ENCODE measurements around the gene F10. TPM values are rescaled to one million over a fixed set of nuclear protein-coding genes. Genes with fewer than 3 reads are reported as not detected.

The F10 gene
- total RNA-seq, 6 donors from 2014 or later = 5.3 to 25.0 (median 8.8) TPM

GRCh38 chr13:113184568-113185440 lies 62.2 kb downstream of the F10 start:
- Histone ChIP-seq H3K9me3 (no peaks in the 10 kb centered on the region), H3K27me3 (no peaks in the 10 kb centered on the region), H3K36me3 (peaks cover 3 to 65% (median 48%) of the 10 kb centered on the region in 4 donors), H3K4me1 (peaks cover 0 to 10% (median 0%) of the 10 kb centered on the region in 4 donors), H3K4me3 (no peak overlapping the region), H3K27ac (no peak overlapping the region)
- whole genome bisulfite sequencing, 2 donors = 87 to 88% methylated on average over 17 to 22 of the region's 22 CpGs
- TF ChIP-seq POLR2AphosphoS5 (IDR thresholded peaks at IDR 0.05) (no peak), POLR2A (IDR thresholded peaks at IDR 0.05) (no peak), EP300 (IDR thresholded peaks at IDR 0.05) (no peak), CTCF (IDR thresholded peaks at IDR 0.05) (no peak)
- peak in 1 of 2 donors; percentile 59 for DNase-seq
- no peak for ATAC-seq (ENCODE audit: low FRiP score in 2 of 2)

- 72 to 76% methylated on average over 12 to 13 of the region's 13 CpGs for WGBS, 2 donors
- H3K27ac ChIP-seq = peak overlapping the region in 3 of 4 donors; percentile 24 to 72 (median 63)
- H3K9me3 ChIP-seq = no peaks in the 10 kb centered on the region
- no peak for TF ChIP-seq CTCF (IDR thresholded peaks at IDR 0.05)
- no peak for TF ChIP-seq POLR2A (IDR thresholded peaks at IDR 0.05)
- no peak for TF ChIP-seq POLR2AphosphoS5 (IDR thresholded peaks at IDR 0.05)
- TF ChIP-seq EP300 (IDR thresholded peaks at IDR 0.05) = no peak
- H3K4me3 ChIP-seq = no peak overlapping the region
- H3K4me1 ChIP-seq = peaks cover 0 to 5% (median 0%) of the 10 kb centered on the region in 4 donors
- no peak for ATAC-seq (ENCODE audit: low FRiP score in 2 of 2)
- H3K27me3 ChIP-seq = no peaks in the 10 kb centered on the region
- DNase-seq = no peak
- H3K36me3 ChIP-seq = peaks cover 0 to 65% (median 40%) of the 10 kb centered on the region in 4 donors
These were observed 63.7 kb downstream of the F10 start for GRCh38 chr13:113186061-113186900.

GRCh38 chr13:113187263-113187669 lies 64.7 kb downstream of the F10 start:
- DNase-seq (peak in 1 of 2 donors; percentile 77), ATAC-seq (ENCODE audit: low FRiP score in 2 of 2) (peak; percentile 85 to 97)
- H3K4me3 ChIP-seq = no peak overlapping the region
- H3K36me3 ChIP-seq = peaks cover 0 to 72% (median 35%) of the 10 kb centered on the region in 4 donors
- no peaks in the 10 kb centered on the region for H3K9me3 ChIP-seq
- H3K27ac ChIP-seq = peak overlapping the region in 3 of 4 donors; percentile 24 to 72 (median 63)
- TF ChIP-seq CTCF (IDR thresholded peaks at IDR 0.05) (no peak), POLR2A (IDR thresholded peaks at IDR 0.05) (peak in 1 of 4 donors; percentile 21), POLR2AphosphoS5 (IDR thresholded peaks at IDR 0.05) (peak; percentile 64 to 73), EP300 (IDR thresholded peaks at IDR 0.05) (peak in 2 of 4 donors; percentile 54 to 66)
- peaks cover 0 to 5% (median 0%) of the 10 kb centered on the region in 4 donors for H3K4me1 ChIP-seq
- WGBS, 2 donors = 62 to 73% methylated on average over 9 of the region's 9 CpGs
- H3K27me3 ChIP-seq = no peaks in the 10 kb centered on the region

GRCh38 chr13:113187883-113188665 lies 65.5 kb downstream of the F10 start:
- Histone ChIP-seq H3K9me3 (no peaks in the 10 kb centered on the region), H3K27me3 (no peaks in the 10 kb centered on the region), H3K36me3 (peaks cover 0 to 74% (median 35%) of the 10 kb centered on the region in 4 donors), H3K4me1 (peaks cover 0 to 5% (median 0%) of the 10 kb centered on the region in 4 donors), H3K4me3 (no peak overlapping the region), H3K27ac (peak overlapping the region in 2 of 4 donors; percentile 2 to 10)
- TF ChIP-seq EP300 (IDR thresholded peaks at IDR 0.05) (no peak), CTCF (IDR thresholded peaks at IDR 0.05) (no peak), POLR2A (IDR thresholded peaks at IDR 0.05) (no peak), POLR2AphosphoS5 (IDR thresholded peaks at IDR 0.05) (no peak)
- DNase-seq = no peak
- no peak for ATAC-seq (ENCODE audit: low FRiP score in 2 of 2)
- 93 to 94% methylated on average over 23 of the region's 23 CpGs for WGBS, 2 donors
